NCI-H345 treated with DMSO at 0.1 percent for 48 hours (cell line): ENCODE results near the gene GON4L.
"Not testable (repeated sequence)": the region's sequence is repeated elsewhere in the genome, so short reads cannot be mapped to it uniquely, and the experiment has no call there.

Experiments used
- DNase-seq: peaks from one replicate; lab custom pipeline; 2025; ENCODE audit not compliant: unreplicated experiment; lab: John Stamatoyannopoulos, UW

The GON4L gene

GRCh38 chr1:155833665-155834295 is 23.2 kb downstream of the GON4L start:
- no peak for DNase-seq

DNA sequence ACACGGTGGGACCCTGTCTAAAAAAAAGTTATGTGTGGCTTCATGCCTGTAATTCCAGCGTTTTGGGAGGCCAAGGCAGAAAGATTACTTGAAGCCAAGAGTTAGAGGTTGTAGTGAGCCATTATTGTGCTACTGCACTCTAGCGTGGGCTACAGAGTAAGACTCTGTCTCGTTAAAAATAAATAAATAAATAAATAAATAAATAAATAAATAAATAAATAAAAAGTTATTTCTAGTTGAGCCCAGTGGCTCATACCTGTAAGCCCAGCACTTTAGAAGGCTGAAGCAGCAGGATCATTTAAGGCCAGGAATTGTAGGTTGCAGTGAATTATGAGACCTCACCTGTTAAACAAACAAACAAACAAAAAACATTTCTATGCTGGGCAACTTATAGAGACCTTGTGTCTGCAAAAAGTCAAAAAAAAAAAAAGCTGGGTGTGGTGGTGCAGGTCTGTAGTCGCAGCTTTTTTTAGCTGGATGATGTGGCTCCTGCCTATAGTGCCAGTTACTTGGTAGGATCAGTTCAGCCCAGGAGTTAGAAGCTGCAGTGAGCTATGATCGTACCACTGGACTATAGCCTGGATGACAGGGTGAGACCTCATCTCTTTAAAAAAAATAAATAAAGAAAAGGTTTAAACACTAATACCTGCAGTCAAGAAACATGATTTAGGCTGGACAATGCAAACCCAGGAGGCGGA is 25.6 kb downstream of the GON4L start:
- no peak for DNase-seq

DNA sequence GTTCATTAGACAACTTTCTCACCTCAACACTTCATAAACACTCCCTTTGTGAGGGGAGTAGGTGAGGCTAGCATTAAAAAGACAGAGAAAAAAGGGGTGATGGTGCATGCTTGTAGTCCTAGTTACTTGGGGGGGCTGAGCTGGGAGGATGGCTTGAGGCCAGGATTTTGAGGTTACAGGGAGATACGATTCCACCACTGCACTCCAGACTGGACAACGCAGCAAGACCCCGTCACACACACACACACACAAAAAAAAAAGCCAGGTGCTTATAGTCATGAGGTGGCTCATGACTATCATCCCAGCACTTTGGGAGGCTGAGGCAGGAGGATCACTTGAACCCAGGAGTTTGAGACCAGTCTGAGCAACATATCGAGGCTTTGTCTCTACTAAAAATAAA is 29.6 kb downstream of the GON4L start:
- DNase-seq: no peak

DNA sequence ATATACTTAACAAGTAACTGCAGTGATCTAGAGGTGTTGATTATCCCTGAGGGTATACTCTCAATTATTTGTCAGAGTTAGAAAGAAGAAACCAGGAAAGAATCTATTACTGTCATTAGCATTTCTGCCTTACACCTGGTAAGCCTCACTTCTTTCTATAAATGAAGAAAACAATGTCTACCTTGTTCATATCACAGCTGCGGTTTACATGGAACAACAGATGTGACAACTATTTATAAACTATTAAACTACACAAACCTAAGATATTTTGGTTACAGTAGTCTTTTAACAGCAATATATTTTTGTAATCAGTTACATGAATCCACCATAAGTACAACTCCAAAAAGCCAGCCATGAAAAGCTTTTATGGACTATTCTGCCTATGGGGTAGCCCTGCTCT is 40.7 kb downstream of the GON4L start:
- no peak for DNase-seq

DNA sequence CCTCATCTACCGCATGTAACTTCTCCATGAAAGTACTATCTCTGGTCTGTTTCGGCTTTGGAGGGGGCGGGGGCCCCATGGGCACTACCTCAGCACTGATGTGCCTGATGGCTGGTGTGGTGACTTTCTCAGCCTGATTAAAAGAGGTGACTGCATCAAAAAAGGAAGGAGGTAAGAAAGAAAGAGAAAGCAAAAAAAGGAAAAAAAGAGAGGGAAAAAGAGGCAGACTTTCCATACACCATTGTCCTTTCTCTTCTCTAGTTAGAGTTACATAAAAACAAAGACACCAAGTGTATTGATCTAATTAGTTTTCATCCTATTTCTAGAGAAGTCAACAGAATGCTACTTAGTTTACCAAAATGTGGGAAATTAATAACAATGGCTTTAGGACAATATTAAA is 43.3 kb downstream of the GON4L start:
- DNase-seq: no peak

DNA sequence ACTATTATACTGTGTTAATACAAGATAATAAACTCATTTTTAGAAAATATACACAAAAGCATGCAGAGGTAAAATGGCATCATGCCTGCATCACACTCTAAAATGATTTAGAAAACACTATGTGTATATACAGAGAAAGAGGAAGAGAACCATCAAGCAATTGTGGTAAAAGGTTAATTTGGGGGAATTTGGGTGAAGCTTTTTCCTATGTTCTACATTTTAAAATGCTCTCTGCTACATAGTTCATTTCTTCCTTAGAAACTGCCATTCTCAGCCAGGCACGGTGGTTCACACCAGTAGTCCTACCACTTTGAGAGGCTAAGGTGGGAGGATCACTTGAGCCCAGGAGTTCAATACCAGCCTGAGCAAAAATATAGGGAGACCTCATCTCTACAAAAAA is 44.1 kb downstream of the GON4L start:
- no peak for DNase-seq

- DNase-seq: no peak
Measured at GRCh38 chr1:155809088-155809487, 47.9 kb downstream of the GON4L start.

GRCh38 chr1:155801149-155801548 is 55.9 kb downstream of the GON4L start:
- no peak for DNase-seq

GRCh38 chr1:155795618-155796017 is 61.4 kb downstream of the GON4L start:
- not testable (repeated sequence) for DNase-seq

- DNase-seq: no peak
Measured at GRCh38 chr1:155794605-155795245, 62.3 kb downstream of the GON4L start.

DNA sequence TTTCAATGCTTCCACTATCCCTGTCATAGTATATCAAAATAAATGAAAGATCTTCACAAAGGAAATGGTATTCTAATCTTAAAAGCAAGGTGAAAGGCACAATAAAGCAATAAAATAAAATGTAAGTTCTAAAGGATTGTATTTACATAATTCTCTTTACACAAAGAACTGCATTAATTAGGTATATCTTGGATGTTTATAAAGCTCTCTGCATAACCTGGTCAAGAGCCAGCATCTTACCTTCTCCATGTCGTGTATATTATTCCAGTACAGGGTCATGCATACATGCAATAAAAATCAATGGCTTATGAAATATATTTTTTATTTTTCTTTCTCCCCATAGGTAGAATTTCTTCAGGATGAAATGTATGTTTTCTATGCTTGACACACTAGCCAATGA is 63.8 kb downstream of the GON4L start:
- no peak for DNase-seq

DNA sequence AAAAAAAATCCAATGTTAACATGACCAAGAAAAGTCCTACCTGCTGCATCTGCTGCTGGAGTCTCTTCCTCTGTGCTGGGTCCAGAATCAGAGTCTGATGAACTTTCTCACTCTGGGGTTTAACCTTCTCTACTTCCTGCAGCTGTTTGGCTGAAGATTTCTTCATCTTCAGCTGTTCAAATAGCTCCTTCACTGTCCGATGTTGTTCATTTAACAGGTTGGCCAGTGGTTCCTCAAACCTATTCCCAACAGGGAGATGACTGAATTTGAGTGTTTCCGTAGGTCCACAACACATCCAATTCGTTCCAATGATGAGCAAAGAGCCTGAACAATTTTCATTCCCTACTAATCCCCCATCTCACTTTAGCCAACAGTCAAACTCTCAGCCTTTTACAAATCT is 79.4 kb downstream of the GON4L start:
- DNase-seq: no peak

GRCh38 chr1:155776414-155776813 is 80.6 kb downstream of the GON4L start:
- DNase-seq: no peak

GRCh38 chr1:155773221-155773620 is 83.8 kb downstream of the GON4L start:
- DNase-seq: no peak

- DNase-seq: no peak
Measured at GRCh38 chr1:155769257-155769656, 87.8 kb downstream of the GON4L start.

- DNase-seq: not testable (repeated sequence)
Measured at GRCh38 chr1:155767399-155767989, 89.5 kb downstream of the GON4L start.

DNA sequence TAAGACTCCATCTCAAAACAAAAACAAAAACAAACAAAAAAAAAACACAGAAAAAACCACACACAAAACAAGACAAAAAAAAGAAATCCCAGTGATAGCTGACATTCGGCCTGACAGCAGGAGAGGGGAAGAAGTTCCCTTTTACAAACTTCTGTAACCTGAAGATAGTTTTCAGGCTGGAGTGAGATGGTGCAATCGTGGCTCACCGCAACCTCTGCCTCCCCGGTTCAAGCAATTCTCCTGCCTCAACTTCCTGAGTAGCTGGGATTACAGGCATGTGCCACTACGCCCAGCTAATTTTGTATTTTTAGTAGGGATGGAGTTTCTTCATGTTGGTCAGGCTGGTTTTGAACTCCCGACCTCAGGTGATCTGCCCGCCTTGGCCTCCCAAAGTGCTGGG is 93.0 kb downstream of the GON4L start:
- DNase-seq: not testable (repeated sequence)

GRCh38 chr1:155763090-155763815 is 93.8 kb downstream of the GON4L start:
- not testable (repeated sequence) for DNase-seq

- DNase-seq: no peak
Measured at GRCh38 chr1:155761736-155762405, 95.1 kb downstream of the GON4L start.

- no peak for DNase-seq
Measured at GRCh38 chr1:155760751-155761475, 96.1 kb downstream of the GON4L start.
